ENCODE measurements around the gene RAET1L.
"Not testable (repeated sequence)": the region's sequence is repeated elsewhere in the genome, so short reads cannot be mapped to it uniquely, and the experiment has no call there.

Gene RAET1L, protein sequence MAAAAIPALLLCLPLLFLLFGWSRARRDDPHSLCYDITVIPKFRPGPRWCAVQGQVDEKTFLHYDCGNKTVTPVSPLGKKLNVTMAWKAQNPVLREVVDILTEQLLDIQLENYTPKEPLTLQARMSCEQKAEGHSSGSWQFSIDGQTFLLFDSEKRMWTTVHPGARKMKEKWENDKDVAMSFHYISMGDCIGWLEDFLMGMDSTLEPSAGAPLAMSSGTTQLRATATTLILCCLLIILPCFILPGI

DNA sequence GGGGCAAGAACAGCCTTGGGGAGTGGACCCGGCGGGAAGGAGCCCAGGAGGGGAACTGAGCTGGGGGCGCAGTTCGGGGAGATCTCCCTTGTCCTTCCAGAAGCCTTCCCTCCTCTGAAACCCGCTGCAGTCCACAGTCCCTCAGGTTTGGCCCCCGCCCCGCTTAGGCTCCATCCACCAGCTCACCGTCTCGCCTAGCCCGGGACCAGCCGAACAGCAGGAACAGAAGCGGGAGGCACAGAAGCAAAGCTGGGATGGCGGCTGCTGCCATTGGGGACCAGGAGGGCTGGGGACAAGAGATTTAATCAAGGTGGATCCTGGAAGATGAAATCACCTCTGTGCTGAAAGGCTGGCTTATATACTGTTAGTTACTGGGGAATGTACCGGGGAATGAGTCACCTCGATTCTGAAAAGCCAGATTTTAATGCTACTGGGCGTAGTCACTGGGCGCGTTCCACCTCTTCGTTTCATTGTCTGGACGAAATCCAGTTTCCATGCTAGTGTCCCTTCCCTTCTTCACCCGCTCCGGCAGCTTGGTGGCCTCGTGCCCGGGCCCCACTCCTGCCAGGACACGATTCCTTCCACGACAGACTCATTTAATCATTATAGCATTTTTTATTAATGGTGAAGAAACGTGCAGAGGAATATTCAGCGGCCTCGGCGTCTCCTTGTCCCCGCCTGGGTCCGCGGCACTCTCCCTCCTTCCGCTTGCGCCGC, at the start of gene RAET1L:
TSS of gene RAET1L (minus strand) at position 332 of the 717 bp plus-strand sequence. CDS start at position 271, 61 bp downstream.
- DNase-seq, result no peak

DNA sequence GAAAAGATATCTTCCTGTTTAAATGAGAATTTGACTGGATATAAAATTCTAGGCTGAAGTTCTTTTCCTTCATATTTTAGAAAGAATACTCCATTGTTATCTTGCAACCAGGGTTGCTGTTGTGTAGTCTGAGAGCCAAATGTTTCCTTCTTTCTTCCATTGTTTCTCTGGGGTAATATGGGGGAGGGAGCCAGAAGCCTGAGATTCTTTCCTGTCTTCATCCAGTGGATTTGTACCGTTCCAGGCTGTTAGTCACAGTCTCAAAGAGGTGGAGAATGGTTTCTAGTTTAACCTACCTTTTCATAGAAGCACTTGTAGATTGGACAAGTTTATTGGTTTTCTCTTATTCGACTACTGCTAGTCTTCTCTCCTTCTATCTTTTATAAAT, 49.7 kb upstream of the RAET1L start:
- no peak for DNase-seq

DNA sequence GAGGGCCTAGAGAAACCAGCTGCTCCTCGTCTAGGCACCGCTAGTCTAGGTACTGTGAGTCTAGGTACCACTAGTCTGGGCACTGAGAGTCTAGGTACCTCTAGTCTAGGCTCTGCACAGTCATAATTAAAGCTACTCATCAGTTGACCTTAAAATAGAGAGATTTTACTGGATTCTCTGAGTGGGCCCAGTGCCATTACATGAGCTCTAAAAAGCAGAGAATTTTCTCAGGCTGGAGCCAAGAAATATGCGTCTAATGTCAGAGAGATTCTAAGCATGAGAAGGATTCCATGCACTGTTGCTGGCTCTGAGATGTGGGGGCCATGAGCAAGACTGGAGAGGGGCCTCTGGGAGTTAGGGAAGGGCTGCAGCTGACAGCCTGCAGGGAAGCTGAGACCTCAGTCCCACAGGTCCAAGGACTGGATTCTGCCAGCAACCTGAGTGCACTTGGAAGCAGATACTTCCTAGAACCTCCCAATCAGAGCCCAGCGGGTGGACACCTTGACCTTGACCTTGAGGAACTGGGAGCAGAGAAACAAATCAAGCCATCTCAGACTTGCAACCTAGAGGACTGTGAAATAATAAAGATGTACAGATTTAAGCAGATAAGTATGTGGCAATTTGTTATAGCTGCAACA, 49.2 kb upstream of the RAET1L start:
- not testable (repeated sequence) for DNase-seq

DNA sequence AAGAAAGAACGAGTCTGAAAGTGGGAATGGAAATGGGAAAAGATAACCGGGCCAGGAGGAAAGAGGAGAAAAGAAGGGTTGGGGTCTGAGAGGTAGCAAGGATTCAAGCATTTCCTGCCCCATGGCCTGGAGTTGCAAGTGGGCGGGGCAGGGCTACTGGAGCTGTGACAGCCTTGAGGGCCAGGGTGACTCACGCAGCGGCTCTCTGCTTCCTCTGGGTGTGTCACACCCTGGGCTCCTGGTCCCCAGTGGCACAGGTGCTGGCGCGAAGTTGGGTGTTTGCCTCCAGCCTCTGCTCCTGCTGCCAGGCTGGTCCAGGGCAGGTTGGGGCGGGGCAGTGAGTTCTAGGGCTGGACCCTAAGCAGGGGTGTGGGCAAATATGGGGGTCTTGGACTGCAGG, 46.9 kb upstream of the RAET1L start:
- peak; percentile 15 to 30 for DNase-seq

DNA sequence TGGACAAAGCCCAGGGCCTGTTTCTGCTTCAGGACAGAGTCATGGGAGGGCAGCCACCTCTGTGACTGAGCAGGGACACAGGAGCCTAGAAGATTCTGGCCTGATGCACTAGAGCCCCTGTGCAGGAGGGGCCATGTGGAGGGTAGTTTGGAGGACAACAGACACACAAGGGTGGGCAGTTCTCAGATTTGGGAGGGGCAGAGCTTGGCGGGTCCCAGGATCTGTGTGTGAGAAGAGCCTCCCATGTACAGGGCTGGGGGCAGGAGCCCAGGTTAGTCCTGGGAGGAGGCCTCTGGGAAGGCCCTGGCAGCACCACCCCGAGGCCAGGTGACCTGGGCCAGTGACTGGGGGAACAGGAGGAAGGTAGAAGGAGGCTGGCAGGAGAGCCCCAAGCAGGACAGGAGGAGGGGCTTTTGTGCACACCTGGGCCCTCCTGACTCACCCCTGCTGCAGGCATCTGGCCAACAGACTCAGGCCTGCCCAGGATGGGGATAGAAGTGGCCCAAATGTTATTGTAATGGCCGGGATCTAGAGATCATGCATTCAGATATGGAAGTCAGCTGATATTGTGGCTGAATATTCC, 45.0 kb upstream of the RAET1L start:
- DNase-seq, result no peak

DNA sequence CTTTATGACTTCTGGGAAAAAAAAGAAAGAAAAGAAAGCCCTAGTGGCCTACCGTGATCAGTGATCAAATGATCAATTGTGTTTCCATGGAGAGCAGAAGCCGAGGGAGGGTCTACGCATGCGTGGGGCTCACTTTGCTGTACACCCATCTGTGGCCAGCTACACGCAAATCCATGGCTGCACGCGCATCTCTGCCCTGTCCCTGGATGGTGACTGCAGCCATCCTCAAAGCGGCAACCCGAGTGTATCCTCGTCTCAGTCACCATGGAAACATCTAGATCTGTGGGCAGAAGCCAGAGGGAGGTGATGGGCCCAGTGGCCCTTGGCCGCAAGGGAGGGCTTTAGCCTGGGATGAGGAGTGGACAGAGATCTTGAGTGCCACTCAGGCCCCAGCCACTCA, 44.4 kb upstream of the RAET1L start:
- peak in 1 of 2 donors; percentile 15 for DNase-seq

DNA sequence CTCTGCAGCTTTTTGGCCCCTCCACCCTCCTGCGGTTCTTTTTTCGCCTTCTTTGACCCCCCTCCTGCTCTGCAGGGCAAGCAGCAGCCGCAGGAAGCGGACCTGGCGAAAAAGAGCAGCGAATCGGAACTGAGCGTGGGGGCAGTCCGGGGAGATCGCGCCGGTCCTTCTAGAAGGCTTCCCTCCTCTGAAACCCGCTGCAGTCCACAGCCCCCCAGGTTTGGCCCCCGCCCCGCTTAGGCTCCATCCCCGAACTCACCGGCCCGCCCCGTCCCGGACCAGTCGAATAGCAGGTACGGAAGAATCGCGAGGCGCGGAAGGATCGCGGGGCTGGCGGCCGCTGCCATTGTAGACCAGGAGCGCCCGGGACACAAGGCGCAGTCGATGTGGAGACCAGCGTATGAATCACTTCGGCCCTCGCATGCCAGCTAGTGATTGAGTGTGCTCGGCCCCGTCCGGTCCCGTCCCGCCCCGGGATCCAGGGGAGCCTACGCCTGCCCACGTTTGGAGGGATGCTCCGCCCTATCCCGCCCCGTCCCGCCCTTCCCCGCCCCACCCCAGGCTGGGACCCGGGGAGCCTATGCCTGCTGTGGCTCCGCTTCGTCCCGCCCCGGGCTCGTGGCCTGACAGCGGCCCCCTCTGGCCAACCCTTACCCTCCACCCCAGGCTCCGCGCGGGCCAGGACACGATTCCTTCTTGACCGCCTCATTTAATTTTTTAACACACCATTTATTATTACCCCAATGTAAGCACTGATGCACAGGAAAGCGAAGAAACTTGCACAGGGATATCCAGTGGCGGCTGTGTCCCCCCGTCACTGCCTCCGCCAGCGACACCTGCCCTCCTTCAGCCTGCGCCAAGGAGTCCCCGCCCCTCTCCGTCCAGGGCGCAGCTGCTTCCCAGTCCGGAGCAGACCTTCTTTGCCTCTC, 43.7 kb upstream of the RAET1L start, which contains the start of gene ULBP3:
TSS of gene ULBP3 (minus strand) at position 402 of the 929 bp plus-strand sequence. CDS start at position 347, 55 bp downstream.
- DNase-seq, result peak; percentile 62 to 77

DNA sequence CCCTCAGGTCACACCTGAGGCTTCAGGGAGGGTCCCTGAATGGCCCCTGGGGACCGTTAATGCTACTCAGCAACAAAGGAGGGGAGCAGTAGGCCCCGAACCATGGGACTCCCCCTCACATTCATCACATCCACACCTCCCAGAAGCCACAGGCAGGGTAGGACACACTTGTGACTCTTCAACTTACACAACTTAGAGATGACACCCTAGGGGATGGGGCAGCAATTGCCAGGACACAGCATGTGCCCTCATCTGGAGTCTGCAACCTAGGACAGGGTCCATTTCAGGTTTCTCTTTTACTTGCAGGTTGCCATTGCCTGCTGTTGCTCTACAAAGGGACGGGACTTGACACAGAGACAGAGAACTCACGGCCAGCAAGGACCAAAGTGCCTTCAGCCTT, 42.8 kb upstream of the RAET1L start:
- DNase-seq, result peak in 1 of 2 donors; percentile 10

DNA sequence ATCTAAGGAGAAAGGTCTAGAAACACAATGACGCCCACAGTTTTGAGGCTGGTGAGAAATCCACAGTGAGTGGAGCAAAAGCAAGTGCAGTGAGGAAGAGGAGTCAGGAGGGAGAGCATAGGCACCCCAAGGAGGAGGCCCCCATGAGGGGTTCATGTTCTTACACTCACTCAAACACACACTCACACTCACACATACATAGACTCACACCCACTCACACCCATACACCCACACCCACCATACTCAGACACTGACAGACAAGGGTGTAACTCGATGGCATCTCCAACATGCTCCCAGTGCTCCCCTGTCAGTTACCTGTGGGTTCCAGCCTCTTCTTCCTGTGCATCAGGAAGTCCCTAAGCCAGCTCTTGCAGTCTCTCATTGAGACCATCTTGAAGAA, 39.8 kb upstream of the RAET1L start:
- no peak for DNase-seq

DNA sequence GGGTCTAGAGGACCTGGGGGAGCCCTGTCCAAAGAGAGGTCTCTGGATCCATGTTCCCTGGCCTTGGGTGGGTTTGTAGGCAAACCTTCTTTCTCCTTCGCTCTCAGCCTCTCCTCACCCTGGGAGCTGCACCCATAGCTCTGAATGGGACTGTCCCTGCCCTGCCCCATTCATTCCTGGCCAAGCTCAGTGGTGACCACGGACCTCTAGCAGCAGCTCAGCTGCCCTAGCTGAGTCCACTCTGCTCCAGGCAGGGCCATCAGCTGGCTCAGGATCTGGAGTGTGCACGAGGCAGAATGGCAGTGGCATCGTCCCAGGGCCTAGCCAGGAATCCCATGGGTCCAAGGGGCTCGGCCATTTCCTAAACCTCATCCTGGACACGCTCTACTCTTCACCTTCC, 38.3 kb upstream of the RAET1L start:
- no peak for DNase-seq

DNA sequence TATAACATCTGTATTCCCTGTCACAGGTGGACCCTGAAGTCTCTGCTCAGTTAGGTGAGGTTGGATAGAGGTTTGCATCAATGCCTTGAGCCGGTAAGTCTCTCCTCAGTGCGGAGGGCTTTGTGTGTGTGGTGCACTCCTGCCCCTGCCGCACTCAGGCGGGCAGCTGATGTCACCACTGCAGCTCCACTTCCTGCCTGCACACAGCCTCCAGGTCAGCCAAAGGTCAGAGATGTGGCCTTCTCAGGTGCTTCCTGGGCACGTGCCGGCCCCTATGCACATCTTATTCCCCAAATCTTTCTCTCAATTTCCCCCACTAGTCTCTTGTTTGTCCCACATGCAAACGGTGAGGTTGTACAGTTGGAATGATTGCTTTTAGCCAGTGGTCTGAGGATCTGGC, 34.6 kb upstream of the RAET1L start:
- DNase-seq, result not testable (repeated sequence)

DNA sequence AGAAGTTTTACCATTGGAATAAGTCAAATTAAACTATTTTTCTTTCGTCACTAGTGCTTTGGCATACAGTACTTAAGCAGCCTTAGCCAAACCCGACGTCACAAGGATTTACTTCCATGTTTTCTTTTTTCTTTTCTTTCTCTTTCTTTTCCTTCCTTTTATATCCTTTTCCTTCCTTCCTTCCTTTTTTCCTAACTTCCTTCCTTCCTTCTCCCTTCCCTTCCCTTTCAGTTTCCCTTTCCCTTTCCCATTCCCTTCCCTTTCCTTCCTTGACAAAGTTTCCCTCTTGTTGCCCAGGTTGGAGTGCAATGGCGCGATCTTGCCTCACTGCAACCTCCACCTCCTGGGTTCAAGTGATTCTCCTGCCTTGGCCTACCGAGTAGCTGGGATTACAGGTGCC, 33.7 kb upstream of the RAET1L start:
- no peak for DNase-seq

DNA sequence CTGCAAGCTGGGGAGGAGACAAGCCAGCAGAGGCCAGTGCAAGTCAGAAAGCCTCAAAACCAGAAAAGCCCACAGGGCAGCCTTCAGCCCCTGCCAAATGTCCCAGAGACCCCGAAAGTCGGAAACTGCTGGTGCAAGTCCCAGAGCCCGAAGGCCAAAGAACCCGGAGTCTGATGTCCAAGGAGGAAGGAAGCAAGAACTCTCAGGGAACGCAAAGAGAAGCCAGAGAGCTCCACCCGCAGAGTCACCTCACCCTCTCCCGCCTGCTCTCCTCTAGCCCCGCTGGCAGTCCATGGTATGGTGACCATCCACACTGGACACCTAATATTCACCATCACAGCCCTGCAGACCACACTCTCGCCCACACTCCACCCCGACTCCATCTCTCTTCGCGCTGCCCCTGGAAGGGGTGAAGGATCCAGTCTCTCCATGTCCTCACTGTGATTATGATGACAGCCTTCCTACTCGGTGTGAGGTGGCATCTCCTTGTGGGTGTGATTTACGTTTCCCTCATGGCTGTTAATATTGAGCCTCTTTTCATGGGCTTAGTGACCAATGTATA, 33.0 kb upstream of the RAET1L start:
- no peak for DNase-seq

DNA sequence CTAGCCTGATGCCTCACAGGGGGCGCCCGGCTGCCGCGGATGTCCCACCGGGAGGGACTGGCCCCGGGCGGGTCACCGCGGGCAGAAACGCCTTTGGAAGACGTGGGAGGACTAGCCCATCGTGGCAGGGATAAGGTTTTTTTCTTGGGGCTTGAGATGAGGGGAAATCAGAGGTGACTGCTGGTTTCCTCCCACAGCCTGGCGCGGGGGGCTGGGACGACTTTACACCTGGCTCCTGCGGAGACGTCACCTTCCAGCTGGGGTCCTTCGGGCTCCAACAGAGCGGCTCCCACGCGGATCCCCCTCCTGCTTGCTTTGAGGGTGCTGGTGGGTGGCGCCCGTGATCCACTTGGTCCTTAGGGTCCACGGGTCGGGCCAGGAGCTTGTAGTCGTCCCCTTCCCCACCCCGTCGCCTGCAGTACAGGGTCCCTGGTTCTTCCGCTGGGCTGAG, 32.2 kb upstream of the RAET1L start:
- DNase-seq, result no peak

DNA sequence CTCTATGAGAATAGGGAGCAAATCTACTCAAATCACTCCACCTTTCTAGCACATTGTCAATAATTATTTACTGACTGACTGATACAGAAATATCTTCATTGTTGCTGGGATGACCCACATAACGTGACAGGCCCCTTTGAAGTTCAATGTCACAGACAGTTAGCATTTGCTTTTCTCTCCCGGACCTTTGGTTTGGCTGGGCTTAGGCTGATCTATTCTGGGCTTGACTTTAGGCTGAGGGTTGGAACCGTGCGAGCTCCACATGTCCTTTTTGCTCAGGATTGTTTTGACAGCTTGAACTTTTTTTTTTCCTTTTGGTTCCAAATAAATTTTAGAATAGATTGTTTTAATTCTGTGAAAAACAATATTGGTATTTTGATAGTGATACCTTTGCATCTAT, 31.6 kb upstream of the RAET1L start:
- DNase-seq, result no peak

DNA sequence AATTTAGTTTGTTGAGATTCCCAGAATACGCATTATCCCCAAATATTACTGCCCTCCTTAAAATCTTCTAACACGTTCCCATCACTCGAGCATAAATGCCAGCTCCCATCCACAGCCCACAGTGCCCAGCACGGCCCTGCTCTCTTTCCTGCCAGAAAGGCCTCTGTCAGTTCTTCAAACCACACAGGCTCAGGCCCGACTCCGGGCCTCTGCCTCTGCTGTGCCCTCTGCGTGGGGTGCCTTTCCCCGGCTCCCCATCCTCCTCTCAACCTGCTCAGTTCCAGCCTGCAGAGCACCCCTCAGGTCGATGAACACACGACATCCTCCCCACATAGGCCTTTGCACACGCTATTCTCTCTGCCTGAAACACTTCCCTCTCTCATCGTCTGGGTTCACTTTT, 30.8 kb upstream of the RAET1L start:
- no peak for DNase-seq

DNA sequence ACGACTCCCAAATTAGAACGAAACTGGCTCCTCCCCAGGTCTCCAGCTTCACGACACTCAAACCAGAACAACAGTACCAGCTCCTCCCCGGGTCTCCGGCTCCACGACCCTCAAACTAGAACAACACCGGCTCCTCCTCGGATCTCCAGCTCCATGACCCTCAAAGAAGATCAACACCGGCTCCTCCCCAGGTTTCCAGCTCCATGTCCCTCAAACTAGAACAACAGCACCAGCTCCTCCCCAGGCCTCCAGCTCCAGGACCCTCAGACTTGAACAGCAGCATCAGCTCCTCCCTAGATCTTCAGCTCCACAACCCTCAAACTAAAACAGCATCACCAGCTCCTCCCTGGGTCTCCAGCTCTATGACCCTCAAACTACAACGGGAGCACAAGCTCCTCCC, 29.8 kb upstream of the RAET1L start:
- DNase-seq, result no peak

DNA sequence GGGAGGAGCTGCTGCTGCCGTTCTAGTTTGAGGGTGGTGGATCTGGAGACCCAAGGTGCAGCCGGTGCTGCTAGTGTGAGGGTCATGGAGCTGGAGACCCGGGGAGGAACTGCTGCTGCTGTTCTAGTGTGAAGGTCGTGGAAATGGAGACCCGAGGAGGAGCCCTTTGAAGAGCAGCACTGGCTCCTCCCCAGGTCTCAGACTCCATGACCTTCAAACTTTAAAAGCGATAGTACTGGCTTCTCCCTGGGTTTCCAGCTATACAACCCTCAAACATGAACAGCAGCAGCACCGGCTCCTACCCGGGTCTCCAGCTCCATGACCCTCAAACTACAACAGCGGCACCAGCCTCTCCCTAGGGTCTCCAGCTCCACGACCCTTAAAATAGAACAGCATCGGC, 28.1 kb upstream of the RAET1L start:
- DNase-seq, result no peak

DNA sequence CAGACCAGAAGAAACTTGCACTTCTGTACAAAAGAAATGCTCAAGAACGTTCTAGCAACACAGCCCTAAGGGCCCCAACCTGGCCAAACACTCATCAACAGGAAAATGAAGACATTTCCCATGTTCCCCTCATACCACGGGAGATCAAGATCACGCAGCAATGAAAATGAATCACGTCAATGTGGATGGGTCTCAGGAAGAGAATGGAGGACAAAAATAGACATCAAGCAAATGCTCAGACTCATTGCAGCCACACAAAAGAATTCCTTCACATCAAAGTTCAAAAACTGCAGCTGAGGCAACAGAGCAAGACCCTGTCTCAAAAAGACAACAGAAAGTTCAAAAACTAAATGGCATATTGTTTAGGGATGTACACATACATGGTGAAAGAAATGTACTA, 25.5 kb upstream of the RAET1L start:
- DNase-seq, result no peak

DNA sequence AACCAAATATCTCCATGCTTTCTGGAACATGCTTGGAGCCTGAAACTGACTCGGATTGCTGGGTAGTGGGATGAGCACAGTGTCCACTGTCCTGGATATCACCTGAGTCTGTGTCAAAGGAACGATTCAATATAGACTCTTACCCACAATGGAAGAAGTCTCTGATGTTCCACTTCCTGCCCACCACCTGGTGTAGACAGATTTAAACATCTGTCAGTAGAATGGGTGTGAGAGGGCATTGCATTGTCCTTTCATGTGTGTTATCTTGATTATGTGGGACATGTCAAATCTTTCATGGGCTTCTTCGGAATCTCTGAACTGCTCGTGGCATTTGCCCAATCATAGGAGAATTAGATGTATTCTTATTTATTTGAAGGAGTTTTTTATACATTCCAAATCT, 22.8 kb upstream of the RAET1L start:
- no peak for DNase-seq

DNA sequence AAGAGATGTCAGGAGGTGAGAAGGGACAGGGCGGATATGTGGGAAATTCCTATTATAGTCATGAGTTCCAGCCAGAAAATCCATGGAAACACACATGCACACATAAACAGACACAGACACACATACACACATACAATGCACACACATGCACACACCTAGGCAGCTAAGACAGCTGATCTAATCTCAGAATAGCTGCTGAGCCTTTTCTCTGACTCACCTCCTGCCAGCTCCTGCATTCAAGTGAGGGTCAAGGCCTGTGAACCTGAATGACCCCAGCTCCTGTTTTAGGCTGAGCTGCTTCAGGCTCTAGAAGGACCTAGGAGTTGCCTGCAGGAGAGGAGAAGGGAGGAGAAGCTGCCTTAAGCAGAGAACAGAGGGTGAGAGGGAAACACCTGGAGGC, 21.6 kb upstream of the RAET1L start:
- DNase-seq, result no peak

DNA sequence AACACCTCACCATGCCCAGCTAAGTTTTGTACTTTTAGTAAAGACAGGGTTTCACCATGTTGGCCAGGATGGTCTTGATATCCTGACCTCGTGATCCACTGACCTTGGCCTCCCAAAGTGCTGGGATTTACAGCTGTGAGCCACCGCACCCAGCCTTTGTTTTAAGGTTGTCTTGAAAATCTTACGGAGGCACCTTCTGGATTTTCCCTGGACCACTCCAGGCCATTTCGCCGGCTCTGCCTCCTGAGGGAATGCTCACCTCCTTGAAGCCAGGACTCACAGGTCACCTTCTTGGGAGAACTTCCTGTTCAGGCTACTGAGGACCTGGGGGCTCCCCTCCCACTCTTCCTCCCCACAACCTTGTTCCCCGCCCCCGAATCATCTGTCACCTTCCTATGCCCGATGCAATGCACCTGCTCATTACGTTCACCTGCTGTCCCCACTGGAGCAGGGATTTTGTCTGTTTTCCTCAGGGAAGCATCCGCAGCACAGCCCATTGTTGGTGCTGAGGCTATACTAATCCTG, 19.4 kb upstream of the RAET1L start:
- DNase-seq, result no peak
